NCI-H2107 (cell line): ENCODE results near the gene PLD6.

Experiments
- DNase-seq: peaks from one replicate; lab custom pipeline; 2025; lab: John Stamatoyannopoulos, UW

Gene PLD6

DNA sequence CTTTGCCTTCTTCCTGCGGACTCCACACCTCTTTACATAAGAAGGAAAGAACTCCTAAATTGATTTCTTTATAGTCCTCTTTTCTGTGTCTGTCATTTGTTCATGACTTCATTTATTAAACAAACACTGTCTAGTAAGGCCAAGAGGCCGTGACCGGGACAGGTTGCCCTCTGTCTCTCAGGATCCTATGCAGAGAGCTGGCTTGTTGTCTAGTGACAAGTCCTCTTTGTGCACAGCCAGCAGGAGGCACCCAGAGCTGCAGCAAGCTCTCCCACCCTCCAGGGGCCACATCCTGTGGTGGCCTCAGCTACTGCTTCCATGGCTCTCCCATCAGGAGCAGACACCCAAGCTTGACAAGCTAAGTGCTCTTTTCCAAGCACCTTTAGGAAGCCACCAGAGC is 50.6 kb downstream of the PLD6 start:
- no peak for DNase-seq

- DNase-seq, result no peak
Observed at GRCh38 chr17:17154981-17155380, 51.2 kb downstream of the PLD6 start.

DNA sequence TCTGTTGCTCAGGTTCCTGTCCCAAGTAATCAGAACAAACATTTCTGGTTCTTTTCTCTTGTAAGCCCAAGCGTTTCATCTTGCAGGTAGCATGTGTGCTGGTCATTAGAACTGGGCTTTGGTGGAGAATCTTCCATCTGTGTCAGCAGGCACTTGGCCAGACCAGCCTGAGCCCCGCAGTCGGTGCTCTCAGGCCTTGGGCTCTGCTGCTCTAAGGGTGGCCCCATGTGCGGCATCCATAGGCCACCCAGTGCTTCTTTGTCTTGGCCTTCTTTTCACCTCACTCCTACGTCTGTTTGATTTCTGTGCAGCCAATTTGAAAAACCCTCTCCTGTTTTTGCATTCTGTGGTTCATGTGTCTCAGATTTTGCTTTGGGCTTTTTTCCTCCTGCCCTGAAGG is 51.6 kb downstream of the PLD6 start:
- DNase-seq, result no peak

GRCh38 chr17:17153709-17154108 is 52.4 kb downstream of the PLD6 start:
- DNase-seq, result no peak

DNA sequence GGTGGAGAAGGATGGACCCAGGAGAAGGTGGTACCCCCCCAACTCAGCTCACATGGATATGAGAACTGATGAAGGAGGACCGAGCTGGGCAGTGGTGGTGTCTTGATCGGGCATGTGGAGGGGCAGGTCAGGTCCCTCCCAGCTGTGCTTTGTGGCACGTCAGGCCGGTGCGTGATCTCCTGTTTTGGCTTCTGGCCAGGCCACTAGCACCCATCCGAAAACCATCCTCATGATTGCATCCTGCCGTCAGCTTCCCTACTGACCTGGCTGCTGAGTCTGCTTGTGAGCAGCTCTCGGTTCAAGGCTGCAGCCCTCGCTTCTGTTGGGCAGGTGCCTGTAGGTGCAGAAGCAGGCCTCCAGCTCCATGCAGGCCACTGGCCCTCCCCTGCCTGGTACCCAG is 53.1 kb downstream of the PLD6 start:
- DNase-seq, result no peak

DNA sequence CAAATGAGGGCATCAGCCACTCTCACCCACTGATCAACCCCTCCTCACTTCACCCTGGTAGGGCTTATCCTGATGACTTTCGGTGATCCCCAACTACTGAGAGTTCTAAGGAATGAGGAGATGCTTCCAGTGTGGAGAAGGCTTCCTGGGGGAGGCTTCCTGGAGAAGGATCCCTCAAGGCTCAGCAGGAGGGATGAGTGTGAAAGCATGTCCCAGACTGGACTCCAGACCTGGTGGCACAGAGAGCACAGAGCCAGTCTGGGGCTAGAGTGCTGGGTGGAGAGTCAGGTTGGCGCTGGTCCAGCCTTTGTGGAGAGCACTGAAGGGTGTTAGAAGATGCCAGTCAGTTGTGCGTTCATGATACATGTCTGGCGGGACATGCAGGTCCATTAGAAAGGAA is 53.7 kb downstream of the PLD6 start:
- DNase-seq, result no peak

- DNase-seq, result no peak
Observed at GRCh38 chr17:17151962-17152361, 54.2 kb downstream of the PLD6 start.

- no peak for DNase-seq
Observed at GRCh38 chr17:17151541-17151940, 54.6 kb downstream of the PLD6 start.

- DNase-seq, result no peak
Observed at GRCh38 chr17:17151055-17151454, 55.1 kb downstream of the PLD6 start.
